GM10847 (cell line): ENCODE data around the gene GPR155.
A peak's percentile ranks its signal among the peaks of the same experiment; 100 is the strongest.

Experiments
- POLR2A ChIP-seq: IDR thresholded peaks from 2 replicates; pipeline ENCODE4 v1.6.1; 2011; ENCODE audit not compliant: insufficient read length; ENCODE audit errors: extremely low read depth

GPR155 gene

DNA sequence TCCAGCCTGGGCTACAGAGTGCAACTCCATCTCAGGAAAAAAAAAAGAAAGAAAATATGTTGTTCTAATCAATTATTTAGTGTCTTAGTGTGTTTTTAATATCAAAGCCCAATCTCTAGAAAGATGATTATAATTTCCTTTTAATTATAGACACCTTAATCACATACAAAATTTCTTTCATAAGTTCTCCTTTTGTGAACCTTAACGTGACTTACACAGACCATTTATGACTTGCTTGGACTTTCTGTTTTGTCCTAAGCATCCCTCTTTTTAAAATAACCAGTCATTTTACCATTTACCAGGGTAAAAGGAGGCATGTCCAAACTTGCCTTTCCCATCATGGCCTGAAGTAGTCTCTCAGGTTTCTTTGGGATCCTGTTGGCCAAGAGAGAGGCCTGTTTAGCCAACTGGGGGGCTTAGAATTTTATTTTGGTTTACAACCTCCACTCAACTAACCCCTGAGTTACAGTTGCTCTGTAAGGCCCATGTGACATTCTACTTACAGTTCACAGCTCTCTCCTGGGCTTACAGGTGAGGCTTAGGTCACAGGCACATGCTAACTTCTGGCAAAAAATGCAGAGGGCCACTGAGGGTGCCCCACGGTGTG, 23.9 kb upstream of the GPR155 start:
- no peak for TF ChIP-seq POLR2A

DNA sequence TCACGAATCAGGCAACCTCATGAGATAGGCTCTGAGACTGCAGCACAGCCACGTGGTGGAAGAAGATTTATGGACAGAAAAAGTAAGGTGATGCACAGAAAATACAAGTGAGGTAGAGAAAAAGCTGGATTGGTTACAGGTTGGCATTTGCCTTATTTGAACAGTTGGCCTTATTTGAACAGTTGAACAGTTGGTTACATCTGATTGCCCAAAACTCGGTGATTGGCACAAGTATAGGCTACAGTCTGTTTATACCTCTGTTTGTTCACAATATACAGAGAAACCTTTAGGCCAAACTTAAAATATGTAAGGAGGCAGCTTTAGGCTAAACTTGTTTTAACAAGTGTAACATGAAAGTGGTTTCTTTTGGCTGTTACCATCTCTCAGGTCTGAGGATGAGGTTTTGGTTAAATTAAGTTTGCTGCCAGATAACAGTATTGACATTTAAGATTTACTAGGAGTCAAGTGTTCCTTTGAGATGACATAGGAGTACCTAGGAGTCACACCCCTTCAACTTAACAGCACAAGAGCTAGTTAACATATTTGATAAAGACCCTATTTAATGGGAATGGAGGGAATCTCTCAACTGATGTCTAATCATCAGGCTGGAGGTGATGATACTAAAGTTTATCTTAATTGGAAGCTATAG, 16.5 kb upstream of the GPR155 start:
- no peak for TF ChIP-seq POLR2A

DNA sequence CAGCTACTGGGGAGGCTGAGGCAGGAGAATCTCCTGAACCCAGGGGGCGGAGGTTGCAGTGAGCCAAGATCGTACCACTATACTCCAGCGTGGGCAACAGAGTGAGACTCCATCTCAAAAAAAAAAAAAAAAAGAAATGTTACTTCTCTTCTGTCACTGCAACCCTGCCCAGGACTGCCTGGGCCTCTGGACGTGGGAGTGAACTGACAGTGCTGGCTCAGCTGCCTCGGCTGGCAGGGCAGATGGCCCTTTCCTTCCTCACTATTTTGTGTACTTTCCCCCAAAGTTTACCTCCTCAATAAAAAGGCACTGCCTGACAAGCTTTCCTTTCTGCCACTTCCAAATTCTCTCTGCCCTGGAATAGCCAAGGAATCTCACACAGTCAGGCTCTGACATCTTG, 12.5 kb upstream of the GPR155 start:
- no peak for TF ChIP-seq POLR2A

DNA sequence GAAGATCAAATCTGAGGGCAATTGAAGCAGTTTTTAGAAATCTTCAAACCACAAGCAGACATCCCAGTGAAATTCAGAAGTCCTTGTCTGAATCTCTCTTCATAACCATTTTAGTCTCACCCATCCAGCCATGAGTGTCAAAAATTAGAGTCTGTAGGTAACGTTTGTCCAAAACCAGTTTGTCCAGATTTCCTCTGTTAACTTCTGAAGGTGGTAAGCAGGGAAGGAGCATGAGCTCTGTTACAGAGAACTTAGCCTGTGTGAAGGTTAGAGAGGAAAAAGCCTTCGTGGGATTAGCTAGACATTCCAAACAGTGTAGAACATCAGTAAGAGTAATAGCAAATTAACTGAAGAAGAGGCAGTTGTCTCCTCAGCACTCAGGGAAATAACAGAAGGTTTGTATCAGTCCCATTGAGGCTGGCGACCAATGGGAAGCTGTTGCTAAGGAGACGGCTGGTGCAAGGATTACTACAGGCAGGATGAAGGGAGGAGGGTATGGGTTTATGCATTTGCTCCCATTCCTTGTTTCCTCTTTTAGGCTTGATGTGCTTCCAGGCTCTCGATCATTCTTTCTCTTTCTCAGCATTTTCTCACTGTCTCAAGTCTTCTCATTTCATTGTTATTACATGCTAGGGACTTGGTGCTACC, 8.7 kb upstream of the GPR155 start:
- no peak for TF ChIP-seq POLR2A

DNA sequence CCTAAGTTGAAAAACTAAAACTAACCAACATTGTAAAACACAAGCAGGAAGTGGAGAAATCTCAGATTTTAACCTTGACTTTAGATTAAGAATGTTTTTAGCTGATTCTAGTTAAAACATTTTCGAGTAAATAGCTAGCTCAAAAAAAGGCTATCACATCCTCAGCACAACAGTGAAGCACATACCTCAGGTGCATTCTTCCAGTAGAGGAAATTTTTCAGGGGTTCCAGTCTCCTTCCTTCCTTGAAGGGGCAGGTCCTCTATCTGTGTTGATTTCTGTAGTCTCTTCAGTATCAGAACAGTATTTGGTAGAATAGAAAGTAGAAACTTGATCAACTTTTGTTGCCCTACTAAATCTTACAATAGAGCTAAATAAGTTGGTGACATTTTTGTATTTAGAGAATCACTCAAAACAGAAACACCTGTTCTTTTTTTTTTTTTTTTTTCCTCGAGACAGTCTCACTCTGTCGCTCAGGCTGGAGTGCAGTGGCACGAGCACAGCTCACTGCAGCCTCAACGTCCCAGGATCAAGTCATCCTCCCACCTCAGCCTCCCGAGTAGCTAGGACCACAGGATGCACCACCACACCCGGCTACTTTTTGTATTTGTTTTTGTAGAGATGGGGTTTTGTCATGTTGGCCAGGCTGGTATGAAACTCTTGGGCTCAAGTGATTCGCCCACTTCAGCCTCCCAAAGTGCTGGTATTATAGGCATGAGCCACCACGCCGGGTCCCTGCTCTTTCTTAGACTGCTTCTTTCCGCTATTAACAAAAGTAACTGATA, 6.9 kb upstream of the GPR155 start:
- no peak for TF ChIP-seq POLR2A

DNA sequence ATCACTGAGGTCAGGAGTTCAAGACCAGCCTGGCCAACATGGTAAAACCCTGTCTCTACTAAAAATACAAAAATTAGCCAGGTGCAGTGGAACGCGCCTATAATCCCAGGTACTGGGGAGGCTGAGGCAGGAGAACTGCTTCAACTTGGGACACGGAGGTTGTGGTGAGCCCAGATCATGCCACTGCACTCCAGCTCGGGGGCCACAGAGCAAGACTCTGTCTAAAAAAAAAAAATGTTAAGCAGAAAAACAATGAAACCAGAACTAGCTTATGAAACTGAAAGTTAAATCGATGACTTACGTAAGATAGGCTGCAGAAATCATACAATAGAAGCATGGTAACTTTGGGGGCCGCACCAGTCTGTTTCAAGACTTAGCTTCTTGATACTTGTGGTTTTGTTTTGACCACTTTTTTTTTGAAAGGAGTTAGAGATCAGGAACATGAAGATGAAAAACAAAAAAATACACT, 6.2 kb upstream of the GPR155 start:
- no peak for TF ChIP-seq POLR2A

DNA sequence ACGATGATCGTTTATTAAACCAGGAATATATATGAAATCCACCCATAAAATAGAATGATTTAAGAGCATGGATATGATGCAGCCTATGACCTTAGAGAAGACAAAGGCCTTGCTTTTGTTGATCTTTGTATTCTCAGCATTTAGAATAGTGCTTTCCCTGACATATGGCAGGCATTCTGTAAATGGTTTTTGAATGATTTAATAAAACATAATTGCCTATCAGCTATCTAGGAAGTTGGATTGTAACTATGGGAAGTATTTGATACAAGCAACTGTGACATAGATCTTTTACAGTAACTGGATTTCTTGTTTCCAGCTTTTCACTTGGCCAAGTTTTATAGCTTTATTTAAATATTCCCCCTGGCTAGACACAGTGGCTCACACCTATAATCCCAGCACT, 5.1 kb upstream of the GPR155 start:
- no peak for TF ChIP-seq POLR2A

DNA sequence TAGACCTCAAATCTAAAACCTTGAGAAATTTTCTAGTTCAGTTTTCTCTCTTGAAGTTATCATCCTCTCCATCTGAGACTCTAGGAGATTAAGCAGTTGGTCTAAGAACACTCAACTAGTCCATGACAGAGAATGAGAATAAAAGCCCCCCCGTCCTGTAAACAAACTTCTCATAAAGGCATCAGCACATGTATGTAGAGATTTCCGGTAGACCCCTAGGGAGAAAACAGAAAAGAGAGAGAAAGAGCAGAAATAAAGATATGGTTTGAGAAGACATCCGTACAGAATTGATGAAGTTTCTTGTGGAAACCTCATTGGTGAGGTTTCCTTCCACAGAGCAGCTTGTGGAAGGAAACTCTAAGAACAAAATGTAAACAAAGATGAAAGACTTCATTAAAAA, 3.2 kb upstream of the GPR155 start:
- TF ChIP-seq POLR2A, result no peak

DNA sequence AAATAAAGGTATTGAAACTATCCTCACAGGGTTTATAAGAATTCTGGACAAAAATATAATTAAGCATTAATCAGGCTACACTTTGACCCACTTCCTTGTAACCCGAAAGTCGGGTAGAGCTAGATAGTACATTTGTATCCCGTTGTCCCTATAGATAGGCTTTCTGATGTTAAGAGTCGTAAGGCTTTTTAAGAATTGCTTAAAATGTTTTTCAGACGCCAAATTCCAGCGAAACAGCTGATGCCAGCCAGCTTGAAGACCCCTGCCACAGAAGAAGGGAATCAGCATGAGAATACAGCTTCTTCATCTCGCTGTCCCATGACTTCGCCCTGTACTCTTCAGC, 962 bp upstream of the GPR155 start:
- TF ChIP-seq POLR2A, result no peak

DNA sequence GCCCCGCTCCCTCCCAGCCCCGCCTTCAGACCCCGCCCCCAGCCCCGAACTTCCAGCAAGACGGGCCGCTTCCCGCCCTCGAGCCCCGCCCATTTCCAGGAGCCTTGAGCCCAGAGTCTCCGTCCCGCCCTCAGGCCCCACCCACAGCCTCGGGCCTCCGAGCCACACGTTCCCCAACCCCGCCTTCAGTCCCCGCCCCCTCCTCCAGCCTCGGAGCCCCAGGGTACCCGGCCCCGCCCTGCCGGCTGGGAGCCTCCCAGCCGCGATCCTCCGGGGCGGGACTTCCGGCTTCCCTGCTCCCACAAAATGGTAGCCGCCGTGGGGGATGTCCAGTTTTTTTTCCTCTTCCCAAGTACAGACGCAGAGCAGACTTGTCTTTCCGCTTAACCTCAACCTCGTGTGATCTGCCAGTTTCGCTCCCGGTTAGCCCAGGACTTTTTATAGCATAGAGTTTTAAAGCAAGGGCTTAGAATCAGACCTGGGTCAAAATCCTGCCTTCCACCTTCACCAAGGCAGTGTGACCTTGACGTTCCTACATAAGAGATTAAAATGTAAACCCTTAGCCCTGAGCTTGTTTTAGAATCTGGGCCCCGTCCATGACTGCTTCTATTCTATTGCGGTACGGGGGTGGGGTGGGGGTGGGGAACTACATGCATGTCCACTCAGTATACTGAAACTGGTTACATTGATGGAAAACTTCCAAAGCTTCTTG, 435 bp upstream of the GPR155 start:
- TF ChIP-seq POLR2A, result peak; percentile 25

DNA sequence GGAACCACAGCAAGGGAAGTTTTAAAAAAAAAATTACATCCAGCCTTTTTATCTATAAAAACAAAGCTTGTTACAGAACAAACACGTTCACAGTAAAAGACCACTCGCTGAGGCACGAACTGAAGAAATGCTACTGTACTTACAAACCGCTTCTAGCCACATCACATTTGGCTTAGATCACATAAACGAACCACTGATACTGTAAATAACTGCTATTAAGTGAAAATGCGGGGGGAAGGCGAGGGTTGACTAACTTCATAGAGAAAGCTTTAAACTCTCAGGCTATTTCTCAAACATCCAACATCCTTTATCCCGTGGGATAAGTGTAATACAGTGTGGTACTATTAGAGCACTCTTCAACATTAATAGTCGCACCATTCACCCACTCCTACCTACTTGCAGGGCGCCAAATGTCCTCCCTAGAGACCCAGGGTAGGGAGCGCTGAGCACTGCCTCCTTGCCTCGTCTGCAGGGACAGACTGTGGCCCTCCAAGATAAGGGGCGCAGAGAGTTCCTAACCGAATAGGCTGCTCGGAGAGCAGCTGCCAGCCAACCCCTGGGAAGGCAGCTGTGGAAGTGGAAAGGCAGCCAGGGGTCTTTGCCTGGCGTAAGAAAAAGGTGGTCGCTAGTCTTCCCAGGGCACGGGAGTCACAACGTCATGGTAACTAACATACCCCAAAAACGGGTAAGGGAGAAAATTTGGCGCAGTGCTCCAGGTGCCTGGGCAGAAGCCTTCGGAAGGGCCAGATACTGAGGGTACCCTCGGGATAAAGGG, 854 bp downstream of the GPR155 start:
- no peak for TF ChIP-seq POLR2A

DNA sequence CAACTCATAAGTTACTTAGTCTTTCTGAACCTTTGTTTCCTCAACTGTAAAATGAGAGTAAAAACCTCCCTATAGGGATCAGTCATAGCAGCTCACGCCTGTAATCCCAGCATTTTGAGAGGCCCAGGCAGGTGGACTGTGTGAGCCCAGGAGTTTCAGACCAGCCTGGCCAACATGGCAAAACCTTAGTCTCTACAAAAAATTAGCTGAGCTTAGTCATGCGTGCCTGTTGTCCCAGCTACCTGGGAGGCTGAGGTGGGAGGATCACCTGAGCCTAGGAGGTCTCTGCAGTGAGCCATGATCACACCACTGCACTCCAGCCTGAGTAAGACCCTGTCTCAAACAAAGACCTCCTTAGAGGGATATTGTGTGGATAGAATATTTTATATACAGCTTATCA, 2.3 kb downstream of the GPR155 start:
- no peak for TF ChIP-seq POLR2A

DNA sequence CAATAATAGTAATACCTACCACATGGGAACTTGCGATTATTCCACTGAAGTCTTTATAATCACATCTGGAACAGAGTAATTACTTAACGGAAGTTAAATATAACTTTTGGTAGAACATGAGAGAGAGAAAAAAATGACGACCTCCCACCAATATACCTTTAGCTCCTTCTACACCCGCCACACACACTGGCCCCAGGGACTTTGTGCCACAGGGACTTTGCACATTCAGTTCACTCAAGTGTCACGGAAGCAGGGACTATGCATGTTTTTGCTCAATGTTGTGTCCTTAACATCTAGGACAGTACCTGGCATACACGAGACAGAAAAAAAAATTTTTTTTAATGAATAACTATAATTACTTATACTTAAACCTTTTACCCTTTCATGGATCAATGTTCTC, 4.0 kb downstream of the GPR155 start:
- no peak for TF ChIP-seq POLR2A

DNA sequence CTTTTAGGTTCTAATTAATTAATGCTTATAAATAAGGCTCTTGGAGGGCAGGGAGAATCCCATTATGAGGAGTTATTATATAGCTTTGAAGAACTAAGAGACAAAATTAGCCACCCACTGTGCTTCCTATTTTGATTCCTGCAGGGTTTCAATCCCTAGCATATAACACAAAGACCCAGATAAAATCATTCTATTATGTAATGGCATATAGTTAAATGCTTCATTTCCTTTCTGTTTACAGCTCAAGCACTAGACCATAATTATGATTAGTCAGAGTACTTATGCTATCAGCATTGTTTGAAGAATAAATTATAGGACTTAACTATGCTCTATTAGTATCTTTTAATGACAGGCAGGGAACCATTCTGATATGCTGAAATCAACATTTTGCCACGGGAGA, 9.1 kb downstream of the GPR155 start:
- no peak for TF ChIP-seq POLR2A

DNA sequence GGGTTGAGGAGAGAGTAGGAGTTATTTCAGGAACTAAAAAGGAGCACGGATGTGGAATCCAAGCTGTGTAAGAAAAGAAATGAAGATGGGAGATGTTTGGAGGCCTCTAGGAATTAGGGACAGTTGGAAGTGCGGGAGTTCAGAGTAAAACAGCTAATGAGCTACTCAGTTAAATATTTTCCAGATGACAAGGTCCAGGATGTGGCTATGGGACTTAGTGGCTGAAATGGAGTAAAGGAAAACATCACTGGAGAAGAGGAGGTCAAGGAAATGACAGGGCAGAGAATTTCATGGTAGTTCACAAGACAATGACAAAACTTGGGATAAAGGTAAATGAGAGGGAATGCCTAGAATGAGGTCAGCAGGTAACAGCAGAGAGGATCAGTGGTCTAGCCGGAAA, 13.0 kb downstream of the GPR155 start:
- no peak for TF ChIP-seq POLR2A
